Kidney epithelial cell (primary cell): Measurements from ENCODE around the gene DZIP1. TPM values are rescaled to one million over a fixed set of nuclear protein-coding genes. Genes with fewer than 3 reads are reported as not detected.

Experiments
- DNase-seq: peaks from one replicate; pipeline ENCODE4 v3.0.0-alpha.2; 2010; ENCODE audit warnings: low read depth
- H3K27me3 ChIP-seq: 2 replicates; pipeline ENCODE4 v1.6.0; 2011; ENCODE audit warnings: low read length; ENCODE audit not compliant: control insufficient read depth, insufficient read depth
- H3K36me3 ChIP-seq: 2 replicates; pipeline ENCODE4 v1.5.1; 2011; ENCODE audit warnings: low read length; ENCODE audit not compliant: control insufficient read depth, insufficient read depth
- H3K4me3 ChIP-seq: 2 replicates; pipeline ENCODE4 v1.5.1; 2011; ENCODE audit warnings: low read depth, mild to moderate bottlenecking, control low read depth, low read length
- CTCF ChIP-seq: IDR thresholded peaks from 2 replicates; pipeline ENCODE4 v1.5.1; 2011; ENCODE audit warnings: mild to moderate bottlenecking, moderate library complexity, low read length, control low read depth, inconsistent platforms; ENCODE audit not compliant: insufficient read depth, poor library complexity, severe bottlenecking
- total RNA-seq: library from RNA; depleted of rRNA; stranded (reverse); fragments of >200 nt; gene quantifications from 2 replicates; pipeline ENCODE4 v1.2.3, GENCODE V29; 2015

DZIP1 gene
- total RNA-seq, 1 donor from 2014 or later = 29.0 TPM

- Histone ChIP-seq H3K4me3 (no peak overlapping the region), H3K27me3 (no peaks in the 10 kb centered on the region), H3K36me3 (peaks cover 2% of the 10 kb centered on the region)
- no peak for DNase-seq
- no peak for TF ChIP-seq CTCF
Measured at GRCh38 chr13:95588134-95588533, 56.4 kb downstream of the DZIP1 start.

DNA sequence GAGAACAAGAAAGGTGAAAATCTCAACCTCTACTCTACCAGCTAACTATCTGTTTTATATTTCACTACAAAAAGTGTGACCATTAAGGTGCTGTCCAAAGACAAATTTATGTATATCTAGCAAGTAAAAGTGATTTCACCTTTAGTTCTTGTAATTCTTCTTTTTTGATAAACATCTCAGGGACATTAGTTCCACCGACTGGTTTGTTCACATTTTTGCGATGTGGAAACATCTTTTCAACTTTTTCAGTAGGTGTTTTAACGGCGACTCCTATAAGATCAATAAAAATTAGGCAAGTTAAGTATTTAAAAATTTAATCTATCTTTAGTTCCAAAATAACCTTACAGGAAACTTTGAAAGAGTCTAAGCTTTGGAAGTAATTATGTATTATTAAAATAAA is 58.6 kb downstream of the DZIP1 start:
- TF ChIP-seq CTCF = no peak
- no peak for DNase-seq
- H3K36me3 ChIP-seq = peaks cover 2% of the 10 kb centered on the region
- no peaks in the 10 kb centered on the region for H3K27me3 ChIP-seq
- no peak overlapping the region for H3K4me3 ChIP-seq

- no peak for TF ChIP-seq CTCF
- Histone ChIP-seq H3K36me3 (no peaks in the 10 kb centered on the region), H3K4me3 (no peak overlapping the region), H3K27me3 (no peaks in the 10 kb centered on the region)
- DNase-seq = no peak
Measured at GRCh38 chr13:95579303-95579702, 65.2 kb downstream of the DZIP1 start.

DNA sequence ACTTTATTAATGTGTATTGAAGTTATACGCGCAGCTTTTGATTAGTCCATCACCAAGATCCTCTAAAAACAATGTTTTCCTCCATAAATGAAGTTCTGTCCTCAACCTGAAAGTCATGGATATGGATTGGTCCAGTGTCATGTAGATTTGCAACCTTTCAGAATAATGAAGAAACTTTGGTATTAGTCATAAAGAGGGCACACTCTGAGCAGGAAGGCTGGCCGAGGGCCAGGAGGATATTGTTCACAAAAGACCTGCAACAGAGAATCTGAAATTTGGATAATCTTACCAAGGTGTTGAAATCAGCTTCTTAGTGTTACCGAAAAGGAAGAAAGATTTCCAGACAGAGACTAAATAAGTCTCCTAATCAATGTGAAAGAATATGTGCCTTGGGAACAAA is 71.3 kb downstream of the DZIP1 start:
- no peaks in the 10 kb centered on the region for H3K36me3 ChIP-seq
- DNase-seq = no peak
- no peak for TF ChIP-seq CTCF
- no peaks in the 10 kb centered on the region for H3K27me3 ChIP-seq
- no peak overlapping the region for H3K4me3 ChIP-seq

GRCh38 chr13:95571941-95572340 is 72.6 kb downstream of the DZIP1 start:
- Histone ChIP-seq H3K36me3 (no peaks in the 10 kb centered on the region), H3K27me3 (no peaks in the 10 kb centered on the region), H3K4me3 (no peak overlapping the region)
- no peak for DNase-seq
- no peak for TF ChIP-seq CTCF

DNA sequence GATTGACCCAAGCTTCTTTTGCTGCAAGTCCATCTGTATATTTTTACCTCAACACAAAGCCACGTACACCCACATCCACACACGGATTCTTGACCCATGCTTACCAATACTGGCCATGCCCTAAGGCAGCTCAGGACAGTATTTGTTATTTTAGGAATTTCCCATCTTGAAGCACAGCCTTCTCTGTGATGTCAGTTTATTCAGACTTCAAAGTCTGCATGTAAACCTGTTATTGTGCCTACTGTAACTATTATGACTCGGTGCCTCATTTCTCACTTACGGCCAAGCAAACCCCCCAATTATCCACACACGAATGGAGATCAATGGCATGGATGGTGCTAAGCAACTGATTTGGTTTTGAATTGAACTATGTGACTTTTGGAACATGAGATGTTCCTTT is 74.5 kb downstream of the DZIP1 start:
- no peak for TF ChIP-seq CTCF
- H3K27me3 ChIP-seq = no peaks in the 10 kb centered on the region
- H3K4me3 ChIP-seq = no peak overlapping the region
- DNase-seq = no peak
- H3K36me3 ChIP-seq = no peaks in the 10 kb centered on the region
